Osteoblast (primary cell): ENCODE results near the gene JMJD1C. TPM values are rescaled to one million over a fixed set of nuclear protein-coding genes. Genes with fewer than 3 reads are reported as not detected.

ENCODE experiments used
- DNase-seq: peaks from one replicate; pipeline ENCODE4 v3.0.0; 2011; ENCODE audit warnings: low spot score, mixed read lengths; ENCODE audit not compliant: insufficient read length; ENCODE audit errors: missing footprints
- H2AFZ ChIP-seq: 2 replicates; pipeline ENCODE4 v1.6.0; 2011; ENCODE audit warnings: mild to moderate bottlenecking, low read length
- H3K27ac ChIP-seq: 2 replicates; pipeline ENCODE4 v1.5.1; 2011; ENCODE audit warnings: mild to moderate bottlenecking, low read depth, low read length, moderate library complexity
- H3K27me3 ChIP-seq: 2 replicates; pipeline ENCODE4 v1.6.0; 2012; ENCODE audit warnings: mild to moderate bottlenecking, control low read depth, inconsistent platforms, low read length, moderate library complexity; ENCODE audit not compliant: insufficient read depth
- H3K36me3 ChIP-seq: 2 replicates; pipeline ENCODE4 v1.5.1; 2011; ENCODE audit warnings: mild to moderate bottlenecking, low read length, control low read depth, moderate library complexity; ENCODE audit not compliant: insufficient read depth
- H3K4me1 ChIP-seq: 2 replicates; pipeline ENCODE4 v1.5.1; 2011; ENCODE audit warnings: mild to moderate bottlenecking, low read length, control low read depth, moderate library complexity; ENCODE audit not compliant: insufficient read depth
- H3K4me2 ChIP-seq: 2 replicates; pipeline ENCODE4 v1.6.0; 2011; ENCODE audit warnings: mild to moderate bottlenecking, low read length; ENCODE audit not compliant: insufficient read depth
- H3K4me3 ChIP-seq: fragments of 200-600 bp; sonication (generic); 3 replicates; pipeline ENCODE4 v1.5.1; 2012; ENCODE audit warnings: mild to moderate bottlenecking, low read length, inconsistent platforms; ENCODE audit not compliant: insufficient read depth
- H3K79me2 ChIP-seq: 2 replicates; pipeline ENCODE4 v1.6.0; 2012; ENCODE audit warnings: mild to moderate bottlenecking, low read length, control low read depth, inconsistent platforms; ENCODE audit not compliant: insufficient read depth
- H3K9me3 ChIP-seq: 2 replicates; pipeline ENCODE4 v1.5.1; 2011; ENCODE audit warnings: low read depth, low read length, control low read depth
- H4K20me1 ChIP-seq: 2 replicates; pipeline ENCODE4 v1.6.0; 2012; ENCODE audit warnings: mild to moderate bottlenecking, low read length, control low read depth; ENCODE audit not compliant: insufficient read depth
- CTCF ChIP-seq: IDR thresholded peaks from 2 replicates; pipeline ENCODE4 v1.5.1; 2011; ENCODE audit warnings: mild to moderate bottlenecking, low read depth, low read length, moderate library complexity; ENCODE audit errors: extremely low read depth
- total RNA-seq: library from RNA; depleted of rRNA; stranded (reverse); fragments of >200 nt; gene quantifications from 2 replicates; pipeline ENCODE4 v1.2.3, GENCODE V29; 2012

The JMJD1C gene
- total RNA-seq, 1 donor, result 92.6 TPM

- H3K4me3 ChIP-seq, result peak overlapping the region; percentile 75
- H3K4me1 ChIP-seq, result peaks cover 25% of the 10 kb centered on the region
- H3K4me2 ChIP-seq, result peak overlapping the region; percentile 90
- H3K79me2 ChIP-seq, result peaks cover 84% of the 10 kb centered on the region
- TF ChIP-seq CTCF, result no peak
- H2AFZ ChIP-seq, result no peak overlapping the region
- H3K27ac ChIP-seq, result peak overlapping the region; percentile 96
- H3K9me3 ChIP-seq, result no peaks in the 10 kb centered on the region
- no peaks in the 10 kb centered on the region for H4K20me1 ChIP-seq
- no peaks in the 10 kb centered on the region for H3K36me3 ChIP-seq
- no peak for DNase-seq
- H3K27me3 ChIP-seq, result no peaks in the 10 kb centered on the region
Measured at GRCh38 chr10:63266391-63267316, 199.1 kb downstream of the JMJD1C start.

GRCh38 chr10:63265683-63266235 is 200.0 kb downstream of the JMJD1C start:
- Histone ChIP-seq H3K4me2 (peak overlapping the region; percentile 90), H3K9me3 (no peaks in the 10 kb centered on the region), H3K4me1 (peaks cover 23% of the 10 kb centered on the region), H3K27me3 (no peaks in the 10 kb centered on the region), H3K4me3 (peak overlapping the region; percentile 75), H3K36me3 (peaks cover 5% of the 10 kb centered on the region), H3K79me2 (peaks cover 87% of the 10 kb centered on the region), H2AFZ (no peak overlapping the region), H4K20me1 (no peaks in the 10 kb centered on the region), H3K27ac (peak overlapping the region; percentile 96)
- no peak for TF ChIP-seq CTCF
- no peak for DNase-seq

- Histone ChIP-seq H3K27me3 (no peaks in the 10 kb centered on the region), H4K20me1 (no peaks in the 10 kb centered on the region), H3K36me3 (peaks cover 8% of the 10 kb centered on the region), H3K79me2 (peaks cover 87% of the 10 kb centered on the region), H3K27ac (peak overlapping the region; percentile 96), H3K4me3 (peak overlapping the region; percentile 75), H3K9me3 (no peaks in the 10 kb centered on the region), H3K4me2 (peak overlapping the region; percentile 90), H3K4me1 (peaks cover 18% of the 10 kb centered on the region), H2AFZ (no peak overlapping the region)
- no peak for TF ChIP-seq CTCF
- no peak for DNase-seq
Measured at GRCh38 chr10:63265222-63265617, 200.6 kb downstream of the JMJD1C start.

GRCh38 chr10:63264617-63265221 is 201.1 kb downstream of the JMJD1C start:
- H3K36me3 ChIP-seq, result peaks cover 9% of the 10 kb centered on the region
- H4K20me1 ChIP-seq, result no peaks in the 10 kb centered on the region
- H3K9me3 ChIP-seq, result no peaks in the 10 kb centered on the region
- peak overlapping the region; percentile 75 for H3K4me3 ChIP-seq
- no peak for DNase-seq
- peak overlapping the region; percentile 90 for H3K4me2 ChIP-seq
- no peak for TF ChIP-seq CTCF
- peak overlapping the region; percentile 42 for H3K27ac ChIP-seq
- H3K4me1 ChIP-seq, result peaks cover 16% of the 10 kb centered on the region
- no peak overlapping the region for H2AFZ ChIP-seq
- no peaks in the 10 kb centered on the region for H3K27me3 ChIP-seq
- H3K79me2 ChIP-seq, result peaks cover 89% of the 10 kb centered on the region
